ENCODE measurements around the gene PPM1H.

DNA sequence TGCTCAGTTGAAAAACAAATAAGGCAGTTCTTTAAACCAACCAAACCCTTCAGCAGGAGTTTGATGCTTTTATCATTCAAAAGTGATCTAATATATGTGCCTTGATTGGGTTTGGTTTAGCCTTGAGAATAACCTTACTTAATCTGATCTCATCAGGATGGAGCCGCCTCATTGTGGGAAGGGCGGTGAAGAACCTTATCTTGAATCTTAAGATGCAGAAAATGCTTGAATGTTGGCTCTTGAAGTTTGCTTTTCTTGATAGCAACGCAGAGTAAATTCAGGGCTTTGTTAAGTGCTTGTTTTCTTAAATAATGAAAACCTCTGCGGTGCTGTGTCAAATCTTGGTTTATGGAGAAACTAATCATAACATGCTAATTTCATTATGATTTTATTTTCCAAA, 330.1 kb downstream of the PPM1H start:
- no peak for TF ChIP-seq POLR2A (IDR thresholded peaks at IDR 0.05; ENCODE audit: low read length)
- no peak for TF ChIP-seq GATA1 (IDR thresholded peaks at IDR 0.05; ENCODE audit: low read depth, low read length)
